Activated T-cell treated with anti-CD3 and anti-CD28 coated beads, Interleukin-2, amount 50 U/mL, for 1 hour (primary cell): ENCODE data around the gene CD6.

Experiments used
- DNase-seq: peaks from one replicate; pipeline ENCODE4 v3.0.0-alpha.2; 2020

The CD6 gene

DNA sequence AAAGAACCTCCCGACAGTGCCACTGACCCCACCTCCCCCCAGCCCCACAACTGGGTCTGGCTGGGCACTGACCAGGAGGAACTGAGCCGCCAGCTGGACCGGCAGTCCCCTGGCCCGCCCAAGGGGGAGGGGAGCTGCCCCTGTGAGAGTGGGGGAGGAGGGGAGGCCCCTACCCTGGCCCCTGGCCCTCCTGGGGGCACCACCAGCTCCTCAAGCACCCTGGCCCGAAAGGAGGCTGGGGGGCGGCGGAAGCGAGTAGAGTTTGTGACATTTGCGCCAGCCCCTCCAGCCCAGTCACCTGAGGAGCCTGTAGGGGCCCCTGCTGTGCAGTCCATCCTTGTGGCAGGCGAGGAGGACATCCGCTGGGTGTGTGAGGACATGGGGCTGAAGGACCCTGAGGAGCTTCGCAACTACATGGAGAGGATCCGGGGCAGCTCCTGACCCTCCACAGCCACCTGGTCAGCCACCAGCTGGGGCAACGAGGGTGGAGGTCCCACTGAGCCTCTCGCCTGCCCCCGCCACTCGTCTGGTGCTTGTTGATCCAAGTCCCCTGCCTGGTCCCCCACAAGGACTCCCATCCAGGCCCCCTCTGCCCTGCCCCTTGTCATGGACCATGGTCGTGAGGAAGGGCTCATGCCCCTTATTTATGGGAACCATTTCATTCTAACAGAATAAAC is 34.9 kb upstream of the CD6 start:
- DNase-seq = no peak

DNA sequence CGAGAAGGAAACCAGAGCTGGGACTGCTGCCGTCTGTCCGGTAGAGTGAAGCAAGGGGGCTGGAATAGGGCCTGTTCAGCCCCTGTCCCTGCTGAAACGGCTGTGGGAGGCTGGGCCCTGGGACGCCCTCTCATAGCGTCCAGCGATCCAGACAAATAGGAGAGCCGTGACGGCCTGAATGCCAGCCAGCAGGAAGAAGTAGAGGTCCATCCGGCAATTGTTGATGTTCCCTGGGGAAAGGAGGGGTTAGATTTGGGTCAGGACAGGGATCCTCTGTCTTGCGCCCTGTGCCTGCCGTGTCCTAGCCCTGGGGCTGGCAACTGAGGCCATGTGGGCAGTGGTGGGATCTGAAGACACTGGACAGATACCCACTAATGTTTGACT is 34.3 kb upstream of the CD6 start:
- no peak for DNase-seq

DNA sequence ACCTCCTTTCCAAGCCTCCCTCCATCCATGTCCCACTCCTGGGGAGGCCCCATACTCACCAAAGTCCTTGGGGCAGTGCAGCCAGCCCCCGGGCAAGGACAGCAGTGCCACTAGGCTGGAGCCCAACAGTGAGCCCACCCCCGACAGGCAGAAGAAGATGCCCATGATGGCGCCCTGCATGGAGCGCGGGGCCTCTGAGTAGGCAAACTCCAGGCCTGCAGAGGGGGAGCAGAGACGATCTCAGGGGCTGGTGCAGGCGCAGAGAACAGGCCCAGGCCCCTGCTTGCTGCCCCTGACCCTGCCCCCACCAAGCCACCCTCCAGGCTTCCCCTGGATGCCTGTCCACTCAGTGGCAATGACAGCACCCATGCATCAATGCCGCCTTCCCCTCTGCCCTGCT is 33.7 kb upstream of the CD6 start:
- DNase-seq = no peak

DNA sequence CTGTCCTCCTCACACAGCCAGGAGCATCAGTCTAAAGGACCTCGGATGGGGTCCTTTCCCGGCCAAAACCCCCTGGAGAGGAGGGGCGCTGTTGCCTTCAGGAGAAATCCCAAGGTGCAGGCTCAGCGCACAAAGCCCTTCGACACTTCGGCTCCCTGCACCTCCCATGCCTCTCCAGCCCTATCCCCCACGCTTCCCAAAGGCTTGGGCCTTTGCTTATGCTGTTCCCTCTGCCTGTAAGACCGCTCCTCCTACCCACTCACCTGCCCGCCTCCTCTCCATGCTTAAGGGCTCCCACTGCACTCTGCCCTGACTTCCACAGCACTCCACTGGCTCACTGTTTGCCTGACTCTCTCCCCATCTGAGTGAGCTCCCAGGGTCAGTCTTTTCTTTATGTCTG is 33.0 kb upstream of the CD6 start:
- DNase-seq = no peak

DNA sequence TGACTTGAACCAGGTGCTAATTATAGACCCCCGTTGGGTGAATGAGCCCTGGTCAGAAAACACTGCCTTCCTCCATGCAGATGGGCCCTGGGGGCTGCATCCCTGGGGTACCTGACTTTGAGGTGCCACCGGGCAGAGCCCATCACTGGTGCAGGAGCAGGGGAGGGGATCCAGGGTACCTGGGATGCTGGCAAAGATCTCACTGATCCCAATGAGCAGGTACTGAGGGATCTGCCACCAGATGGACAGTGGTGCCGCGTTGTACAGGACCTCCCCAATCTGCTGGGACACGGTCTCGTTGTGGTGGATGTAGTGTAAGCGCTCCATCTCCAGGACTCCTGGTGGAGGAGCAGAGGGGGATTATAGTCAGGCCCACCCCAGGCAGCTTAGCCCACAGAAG is 32.2 kb upstream of the CD6 start:
- no peak for DNase-seq

DNA sequence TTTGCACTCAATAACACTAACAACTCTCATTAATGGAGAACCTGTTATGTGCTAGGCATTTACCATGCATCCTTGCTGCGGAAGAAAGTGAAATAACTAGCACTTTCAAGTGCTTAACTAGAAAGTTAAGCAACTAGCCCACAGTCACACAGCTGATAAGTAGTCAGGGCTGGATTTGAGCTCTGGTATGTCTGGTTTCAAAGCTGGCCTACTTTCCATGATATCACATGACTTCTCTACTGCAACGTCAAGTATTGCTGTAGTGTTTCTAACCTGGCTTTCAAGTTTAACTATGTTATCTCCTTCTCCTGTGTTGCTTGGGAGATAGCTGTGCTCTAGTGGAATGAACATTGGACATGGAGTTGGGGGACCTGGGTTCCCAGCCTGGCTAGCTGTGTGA is 31.6 kb upstream of the CD6 start:
- DNase-seq = no peak

DNA sequence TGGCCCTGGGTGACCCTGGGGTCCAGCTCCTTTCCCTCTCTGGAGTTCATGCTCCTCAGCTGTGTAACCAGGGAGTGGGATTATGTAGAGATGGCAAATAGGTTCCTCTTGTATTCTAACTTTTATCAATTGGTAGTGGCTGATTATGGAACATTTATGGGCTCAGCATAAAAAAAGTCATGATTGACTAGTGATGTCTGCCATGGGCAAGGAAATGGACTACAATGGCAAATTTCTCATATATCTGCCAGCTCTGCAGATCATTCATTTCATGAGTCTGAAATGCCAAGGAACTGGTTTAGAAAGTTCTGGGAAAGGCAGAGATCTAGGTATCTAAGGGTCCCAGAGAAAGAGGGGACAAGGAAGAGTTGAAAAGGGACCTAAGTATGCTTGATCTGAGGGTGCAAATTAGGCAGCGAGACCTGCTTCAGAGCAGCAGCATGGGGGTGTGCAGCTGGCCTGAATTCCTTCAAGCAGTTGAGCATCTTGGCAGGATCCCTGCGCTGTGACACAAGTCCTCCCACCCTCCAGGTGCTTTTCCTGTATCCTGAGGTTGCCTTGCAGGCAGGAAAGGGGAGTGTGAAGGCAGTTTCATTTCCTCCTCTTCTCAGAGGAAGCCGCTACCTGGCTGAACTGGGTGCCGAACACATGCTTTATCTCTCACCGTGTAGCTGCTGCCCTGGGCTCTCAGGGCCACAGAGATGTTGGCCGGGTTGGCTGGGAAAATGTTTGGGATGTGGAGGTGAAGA is 29.9 kb upstream of the CD6 start:
- no peak for DNase-seq

DNA sequence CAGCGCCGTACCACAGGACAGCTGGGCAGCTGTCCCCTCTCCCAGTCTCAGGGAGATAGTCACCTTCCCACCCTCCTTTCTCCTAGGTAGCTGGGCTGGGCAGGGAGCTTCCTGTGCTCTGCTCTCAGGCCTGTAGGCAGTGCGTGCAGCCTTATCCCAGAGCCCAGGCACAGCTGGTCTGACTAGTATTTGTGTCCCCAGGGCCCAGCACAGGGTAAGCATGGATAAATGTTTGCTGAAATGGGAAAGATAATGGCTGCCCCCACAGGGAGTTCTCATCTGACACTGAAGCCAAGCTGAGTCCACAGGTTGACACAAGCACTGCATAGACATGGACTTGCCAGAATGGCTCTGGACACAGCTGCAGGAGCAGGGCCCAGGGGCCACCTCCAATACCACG is 29.3 kb upstream of the CD6 start:
- DNase-seq = no peak

DNA sequence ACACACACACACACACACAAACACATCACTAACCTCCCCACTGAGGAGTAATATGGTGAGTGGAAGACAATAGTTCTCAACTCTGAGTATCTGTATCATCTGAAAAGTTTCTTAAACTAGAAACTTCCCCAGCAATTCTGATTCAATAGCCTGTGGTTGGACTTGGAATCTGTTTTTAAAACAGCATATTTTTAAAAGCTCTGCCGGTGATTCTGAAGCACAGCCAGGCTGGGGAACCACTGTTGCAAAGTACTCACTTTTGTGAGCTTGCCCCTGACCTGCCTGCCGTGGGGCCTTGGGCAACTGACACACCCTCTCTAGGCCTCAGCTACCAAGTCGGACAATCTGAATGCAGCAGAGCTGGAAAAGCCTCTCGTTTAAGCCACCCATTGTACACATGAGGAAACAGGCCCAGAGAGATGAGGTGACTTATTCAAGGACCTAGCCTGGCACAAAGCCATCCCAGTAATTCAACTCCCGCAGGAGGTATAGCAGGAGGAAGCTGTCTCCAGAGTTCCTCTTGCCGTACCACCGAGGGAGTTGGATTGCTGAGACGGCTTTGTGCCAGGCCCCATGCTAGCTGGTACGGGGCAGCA is 28.4 kb upstream of the CD6 start:
- no peak for DNase-seq

DNA sequence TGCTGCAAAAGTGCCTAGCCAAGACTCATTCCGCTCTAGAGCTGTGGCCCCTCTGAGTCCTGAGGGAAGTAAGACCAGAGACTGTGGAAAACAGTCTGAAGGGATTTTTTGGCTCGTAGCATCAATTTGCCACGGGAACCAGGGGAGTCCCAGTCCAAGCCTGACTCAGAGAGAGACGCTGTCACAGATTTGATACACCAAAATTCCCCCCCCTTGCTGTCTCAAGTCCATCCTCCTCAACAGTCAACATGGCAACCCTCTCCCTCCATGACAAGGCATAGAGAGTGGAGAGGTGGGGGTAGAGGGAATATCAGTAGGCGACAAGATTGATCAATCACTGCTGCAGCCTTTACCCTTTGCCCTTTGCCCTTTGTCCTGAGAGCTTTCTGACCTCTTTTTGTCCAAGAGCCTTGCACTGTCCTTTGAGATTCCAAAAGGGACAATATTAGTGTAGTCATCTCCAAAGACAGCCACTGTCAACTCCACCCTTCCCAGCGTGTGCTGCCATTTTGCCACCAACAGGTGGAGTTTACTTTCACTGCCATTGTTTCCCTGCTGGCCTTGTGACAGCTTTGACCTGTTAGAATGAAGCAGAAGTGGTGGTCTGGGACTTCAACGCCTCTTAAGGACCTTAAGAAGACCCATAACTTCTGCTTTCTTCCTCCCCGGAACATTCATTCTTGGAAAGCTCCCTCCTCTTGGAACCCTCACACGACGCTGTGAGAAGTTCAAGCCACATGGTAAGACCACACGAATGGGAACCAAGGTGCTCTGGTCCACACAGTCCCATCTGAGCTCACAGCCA is 26.8 kb upstream of the CD6 start:
- DNase-seq = peak; percentile 14

DNA sequence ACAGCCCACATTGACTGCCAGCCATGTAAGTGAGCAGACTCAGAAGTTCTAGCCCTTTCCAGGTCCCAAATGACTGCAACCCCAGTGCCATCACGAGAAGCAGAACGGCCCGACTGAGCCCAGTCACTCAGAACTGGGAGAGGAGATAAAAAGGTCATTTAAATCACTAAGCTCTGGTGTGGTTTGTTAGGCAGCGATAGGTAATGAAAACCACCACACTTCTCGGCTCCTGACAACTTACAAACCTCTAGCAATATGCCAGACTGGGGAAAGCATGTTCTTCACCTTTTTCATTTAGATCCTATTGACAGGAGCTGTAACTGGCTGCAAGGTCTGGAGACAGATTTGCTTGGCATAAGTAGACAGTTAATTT is 26.2 kb upstream of the CD6 start:
- no peak for DNase-seq

DNA sequence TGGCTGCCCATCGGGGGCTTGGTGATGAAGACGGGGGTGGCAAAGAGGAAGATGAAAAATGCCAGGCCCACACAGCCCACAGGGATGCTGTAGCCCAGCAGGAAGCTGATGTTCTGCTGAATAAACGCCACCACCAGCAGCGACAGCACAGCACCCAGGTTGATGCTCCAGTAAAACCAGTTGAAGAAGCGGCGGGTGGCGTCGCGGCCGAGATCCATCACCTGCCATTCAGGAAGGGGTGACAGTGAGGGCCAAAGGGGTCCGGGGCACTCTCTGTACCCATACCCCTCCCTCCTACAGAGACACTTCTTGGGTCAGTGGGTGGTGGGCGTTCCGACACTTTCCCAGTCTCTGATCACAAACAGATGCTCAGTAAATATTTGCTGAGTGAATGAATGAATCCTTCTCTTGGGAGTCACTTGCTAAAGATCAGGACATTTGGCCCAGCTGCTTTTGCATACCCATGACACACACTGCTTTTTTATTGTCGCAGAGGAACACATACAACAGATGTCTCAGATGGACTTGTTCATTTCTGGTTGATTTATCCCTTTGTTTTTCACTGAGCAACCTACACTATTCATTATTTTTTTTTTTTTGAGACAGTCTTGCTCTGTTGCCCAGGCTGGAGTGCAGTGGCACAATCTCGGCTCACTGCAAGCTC is 24.7 kb upstream of the CD6 start:
- DNase-seq = no peak

DNA sequence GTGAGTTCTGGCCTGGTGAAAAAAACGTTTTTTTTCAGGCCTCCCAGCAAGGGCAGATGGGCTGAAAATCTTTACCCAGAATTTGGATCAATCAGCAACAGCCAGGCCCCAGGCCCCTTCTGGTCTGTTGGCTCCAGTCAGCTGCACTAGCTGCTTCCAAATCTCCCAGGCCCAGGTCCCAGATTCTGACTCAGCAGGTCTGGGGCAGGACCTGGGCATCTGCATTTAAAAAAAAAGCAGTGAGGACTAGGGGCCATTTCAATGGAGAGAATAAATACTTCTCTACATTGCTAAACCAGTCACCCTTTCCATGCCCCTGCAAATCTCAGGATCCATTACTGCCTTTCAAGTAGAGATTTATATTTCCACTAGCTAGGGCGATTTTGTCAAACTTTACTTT is 23.8 kb upstream of the CD6 start:
- DNase-seq = no peak

DNA sequence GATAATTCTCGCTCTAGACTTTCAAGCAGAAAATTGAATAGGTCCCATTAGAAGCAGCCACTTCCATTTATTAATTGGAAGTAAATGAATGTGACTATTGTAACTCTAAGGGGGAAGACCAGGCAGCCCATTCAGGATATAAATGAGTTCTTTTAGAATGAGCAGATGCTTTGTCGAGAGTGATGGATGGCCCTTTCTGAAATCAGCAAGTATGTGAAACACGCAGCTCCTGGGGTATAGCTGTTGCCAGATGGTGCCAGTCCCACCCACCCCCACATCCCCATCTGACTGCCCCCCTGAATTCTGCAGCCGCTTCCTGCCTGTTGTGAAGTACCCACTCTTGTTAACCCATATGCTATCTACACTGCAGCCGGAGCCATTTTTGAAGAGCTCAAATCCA is 23.2 kb upstream of the CD6 start:
- DNase-seq = no peak

DNA sequence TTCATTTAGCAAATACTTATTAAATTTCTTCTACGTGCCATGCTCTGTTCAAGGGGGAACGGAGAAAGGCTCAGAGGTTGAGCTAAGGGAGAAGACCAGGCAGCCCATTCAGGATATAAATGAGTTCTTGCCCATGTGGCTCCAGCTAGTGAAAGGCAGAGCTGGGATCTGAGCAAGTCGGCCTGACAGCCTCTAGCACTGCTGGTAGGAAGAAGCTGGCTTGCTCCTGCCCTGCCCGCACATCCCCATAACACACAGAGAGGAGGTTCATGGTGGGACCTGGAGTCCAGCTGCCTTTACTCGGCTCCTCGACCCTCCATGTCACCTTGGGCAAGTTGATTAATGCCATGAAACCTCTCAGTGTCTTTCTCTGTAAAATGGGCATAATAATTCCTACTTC is 21.5 kb upstream of the CD6 start:
- peak; percentile 15 for DNase-seq

DNA sequence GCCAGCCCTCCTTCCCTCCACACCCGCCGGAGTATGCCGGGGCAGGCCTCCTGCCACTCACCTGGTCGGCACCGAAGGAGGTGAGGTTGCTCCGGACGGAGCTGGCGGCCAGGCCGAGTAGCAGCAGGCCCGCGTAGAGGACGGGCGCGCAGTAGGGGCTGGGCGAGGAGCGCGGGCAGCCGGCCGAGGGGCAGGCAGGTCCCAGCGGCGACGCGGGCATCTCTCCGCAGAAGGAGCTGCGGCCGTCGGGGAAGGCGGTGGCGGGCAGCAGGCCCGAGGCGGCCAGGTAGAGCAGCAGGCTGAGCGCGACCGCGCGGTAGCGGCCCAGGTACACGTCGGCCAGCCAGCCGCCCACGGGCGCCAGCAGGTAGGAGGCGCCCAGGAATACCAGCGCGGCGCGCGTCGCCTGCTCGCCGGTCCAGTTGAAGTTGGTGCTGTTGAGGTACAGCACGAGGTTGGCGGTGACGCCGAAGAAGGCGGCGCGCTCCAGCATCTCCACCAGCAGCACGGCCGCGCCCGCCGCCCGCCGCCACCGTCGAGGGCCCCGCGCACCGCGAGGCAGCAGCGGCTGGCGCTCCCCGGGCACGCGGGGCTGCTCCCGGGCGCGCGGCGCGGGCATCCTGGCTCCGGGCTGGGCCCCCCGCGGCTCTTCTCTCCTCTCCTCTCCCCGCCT is 20.4 kb upstream of the CD6 start:
- DNase-seq = peak; percentile 57

DNA sequence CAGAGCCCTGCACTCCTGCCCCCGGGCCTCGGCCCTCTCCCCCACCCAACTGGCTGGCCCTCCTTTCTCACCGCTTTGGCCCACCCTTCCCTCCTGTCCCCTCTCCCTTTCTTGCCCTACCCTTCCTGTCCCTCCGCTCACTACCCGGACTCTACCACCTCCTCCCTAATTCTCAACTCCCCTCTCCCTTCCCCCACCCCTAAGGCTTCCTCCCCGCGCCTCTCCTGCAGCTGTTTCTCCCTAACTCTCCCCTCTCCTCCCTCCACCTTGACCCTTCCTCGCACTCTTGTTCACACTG is 19.9 kb upstream of the CD6 start:
- DNase-seq = no peak

DNA sequence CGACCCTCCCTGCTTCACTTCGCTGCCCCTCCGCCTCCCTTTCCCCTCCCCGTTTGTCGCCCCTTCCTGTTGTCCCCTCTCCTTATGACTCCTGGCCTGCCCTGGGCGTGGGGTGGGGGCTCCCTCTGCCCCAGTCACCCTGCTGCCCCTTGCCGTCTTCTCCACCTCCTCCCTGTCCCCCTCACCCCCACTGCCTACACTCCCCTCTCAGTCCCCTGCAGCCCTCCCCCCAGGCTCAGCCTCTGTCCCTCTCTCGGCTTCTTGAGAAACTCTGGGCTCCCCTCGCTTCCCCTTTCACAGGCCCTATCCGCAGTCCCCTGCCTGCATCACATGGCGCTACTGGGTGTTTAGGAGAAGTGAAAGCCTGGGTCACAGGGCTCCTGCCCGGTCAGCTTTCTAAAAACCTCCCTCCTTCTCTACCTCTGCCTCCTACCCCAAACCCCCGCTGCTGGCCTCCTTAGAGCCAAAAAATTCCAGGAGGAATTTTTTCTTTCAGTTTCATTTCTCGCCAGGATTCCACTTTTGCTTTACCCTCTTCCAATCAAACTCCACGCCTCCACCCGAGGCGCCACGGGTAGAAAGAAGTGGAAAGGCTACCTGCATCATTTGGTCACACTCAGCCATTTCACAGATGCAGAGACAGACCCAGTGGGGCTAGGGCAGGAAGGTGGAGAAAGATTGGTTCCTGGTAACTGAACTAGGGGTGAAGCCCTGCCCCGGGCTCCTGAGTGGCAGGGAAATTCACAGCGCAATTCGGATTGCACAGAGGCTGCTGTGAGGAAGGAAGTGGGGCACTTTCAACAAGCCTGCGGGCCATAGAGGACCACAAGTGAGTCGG is 19.4 kb upstream of the CD6 start, which contains the start of gene SLC15A3:
SLC15A3 (minus strand) TSS at position 273 of the 838 bp plus-strand sequence. CDS start 625 bp downstream, outside the sequence.
- DNase-seq = peak; percentile 44

DNA sequence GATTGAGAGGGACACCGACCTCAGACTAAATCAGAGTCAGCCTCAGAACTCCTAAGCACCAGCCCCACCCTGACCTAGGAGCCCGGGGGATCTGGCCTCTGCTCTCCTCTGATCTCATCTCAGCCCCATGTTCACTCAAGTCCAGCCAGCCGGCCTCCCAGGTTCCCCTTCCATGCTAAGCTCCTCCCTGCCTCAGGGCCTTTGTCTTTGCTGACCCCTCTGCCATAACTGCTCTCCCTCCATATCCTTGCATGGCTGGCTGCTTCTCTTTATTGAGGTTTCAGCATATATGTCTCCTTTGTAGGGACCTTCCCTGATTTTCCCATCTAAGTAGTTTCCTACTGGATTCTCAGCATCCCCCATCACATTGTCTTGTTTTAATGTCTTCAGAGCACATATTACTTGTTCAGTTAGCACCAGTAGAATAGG is 18.7 kb upstream of the CD6 start:
- DNase-seq = no peak

DNA sequence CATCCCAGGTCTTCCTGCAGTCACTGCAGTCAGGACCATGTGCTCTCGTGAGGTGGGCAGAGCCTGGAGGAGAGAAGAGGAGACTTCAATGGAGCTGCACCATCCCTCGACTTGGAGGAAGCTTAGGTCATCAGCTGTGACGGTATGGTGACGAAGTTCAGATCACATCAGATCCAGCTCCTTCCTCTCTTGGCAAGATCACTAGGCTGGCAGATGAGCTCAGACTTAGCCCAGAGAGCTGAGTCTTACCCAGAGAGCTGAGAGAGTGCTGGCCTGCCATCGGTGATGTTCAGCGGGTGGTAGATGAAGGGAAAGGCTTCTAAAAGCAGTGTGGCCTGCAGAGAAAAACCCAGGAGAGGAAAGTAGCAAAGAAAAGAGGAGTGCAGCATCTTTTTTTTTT is 17.7 kb upstream of the CD6 start:
- no peak for DNase-seq

DNA sequence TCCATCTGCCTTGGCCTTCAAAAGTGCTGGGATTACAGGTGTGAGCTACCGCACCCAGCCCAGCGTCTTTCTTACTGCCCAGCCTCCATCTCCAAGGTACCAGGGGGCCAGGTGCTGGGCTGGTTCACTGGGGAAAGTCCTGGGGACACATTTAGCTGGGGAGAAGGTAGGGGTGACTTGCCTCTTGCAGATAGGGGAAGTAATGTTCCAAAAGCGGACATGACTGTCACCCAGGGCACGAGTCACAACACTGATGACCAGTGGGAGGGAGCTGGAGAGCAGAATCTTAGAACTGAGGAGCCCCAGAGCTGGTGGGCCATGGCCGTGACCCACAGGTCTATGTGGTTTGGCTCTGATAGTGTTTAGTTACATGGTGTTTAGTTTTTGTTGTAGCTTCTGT is 17.1 kb upstream of the CD6 start:
- DNase-seq = no peak

DNA sequence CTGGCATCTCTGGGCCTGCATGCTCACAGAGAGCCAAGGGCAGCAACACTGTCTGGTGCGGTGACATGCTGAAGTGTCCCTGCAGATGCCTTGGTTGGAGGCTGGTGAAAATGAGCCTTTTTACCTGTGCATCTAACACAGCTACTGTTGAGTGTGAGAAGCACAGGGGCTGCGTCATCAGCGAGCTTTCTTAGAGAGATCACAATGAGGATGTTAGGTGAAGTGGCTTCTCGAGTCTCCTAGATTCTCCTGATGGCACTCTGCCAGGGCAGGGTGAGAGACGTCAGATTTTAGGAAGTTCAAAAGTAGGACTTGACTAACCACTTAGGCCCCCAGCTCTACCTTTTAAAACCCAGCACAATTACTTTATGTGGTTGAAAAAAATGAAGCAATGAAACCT is 15.9 kb upstream of the CD6 start:
- no peak for DNase-seq
